Liver (tissue), 9 donors: ENCODE measurements around the gene C11orf68. TPM values are rescaled to one million over a fixed set of nuclear protein-coding genes. Genes with fewer than 3 reads are reported as not detected.

Source experiments
- DNase-seq: peaks from one replicate; pipeline ENCODE4 v3.0.0-alpha.2; 2017; ENCODE audit warnings: low spot score
- H3K27ac ChIP-seq, 2 donors: one replicate each; pipeline ENCODE4 v1.7.0; 2013; ENCODE audit warnings: inconsistent platforms in 2 of 2, low read length in 2 of 2, control low read depth in 1 of 2, low read depth in 1 of 2, mild to moderate bottlenecking in 1 of 2
- H3K27me3 ChIP-seq, 4 donors: one replicate each; pipeline versions ENCODE4 v1.6.1 to v1.7.0; 2013; ENCODE audit warnings: low read length in 3 of 4, inconsistent platforms in 1 of 4, mild to moderate bottlenecking in 1 of 4, moderate library complexity in 1 of 4; ENCODE audit not compliant: control insufficient read depth in 4 of 4, insufficient read depth in 4 of 4
- H3K36me3 ChIP-seq, 4 donors: one replicate each; pipeline versions ENCODE4 v1.6.1 to v1.7.0; 2013; ENCODE audit warnings: low read length in 3 of 4, mild to moderate bottlenecking in 3 of 4, low read depth in 1 of 4, moderate library complexity in 1 of 4; ENCODE audit not compliant: control insufficient read depth in 4 of 4, insufficient read depth in 3 of 4
- H3K4me1 ChIP-seq, 4 donors: one replicate each; pipeline versions ENCODE4 v1.6.1 to v1.7.0; 2013; ENCODE audit warnings: low read length in 3 of 4, mild to moderate bottlenecking in 3 of 4, moderate library complexity in 1 of 4; ENCODE audit not compliant: control insufficient read depth in 4 of 4, insufficient read depth in 4 of 4
- H3K4me3 ChIP-seq, 3 donors: one replicate each; pipeline versions ENCODE4 v1.6.1 to v1.7.0; 2013; ENCODE audit warnings: low read length in 3 of 3, control low read depth in 1 of 3, low read depth in 1 of 3, mild to moderate bottlenecking in 1 of 3
- H3K9ac ChIP-seq, 2 donors: one replicate each; pipeline ENCODE4 v1.7.0; 2013; ENCODE audit warnings: low read length in 2 of 2, mild to moderate bottlenecking in 2 of 2, moderate library complexity in 2 of 2, control low read depth in 1 of 2, low read depth in 1 of 2
- H3K9me3 ChIP-seq, 4 donors: one replicate each; pipeline versions ENCODE4 v1.6.1 to v1.7.0; 2013; ENCODE audit warnings: low read length in 3 of 4; ENCODE audit not compliant: control insufficient read depth in 4 of 4
- EGR1 ChIP-seq, 2 donors: IDR thresholded peaks; 2 replicates each; pipeline ENCODE4 v1.6.1; 2016 to 2018; ENCODE audit warnings: antibody characterized with exemption in 2 of 2, low read depth in 2 of 2
- FOXA1 ChIP-seq: IDR thresholded peaks from 2 replicates; pipeline ENCODE4 v1.6.1; 2016; ENCODE audit warnings: antibody characterized with exemption
- FOXA2 ChIP-seq: IDR thresholded peaks from 2 replicates; pipeline ENCODE4 v1.6.1; 2016; ENCODE audit warnings: antibody characterized with exemption
- GABPA ChIP-seq, 2 donors: IDR thresholded peaks in 1 of 2; conservative IDR thresholded peaks in 1 of 2; 2 replicates each; pipeline ENCODE4 v1.6.1; 2016; ENCODE audit warnings: antibody characterized with exemption in 2 of 2, mild to moderate bottlenecking in 1 of 2, moderate library complexity in 1 of 2
- HNF4A ChIP-seq, 2 donors: conservative IDR thresholded peaks; 2 replicates each; pipeline ENCODE4 v1.6.1; 2016; ENCODE audit warnings: antibody characterized with exemption in 2 of 2, mild to moderate bottlenecking in 2 of 2
- HNF4G ChIP-seq: IDR thresholded peaks from 2 replicates; pipeline ENCODE4 v1.6.1; 2016; ENCODE audit warnings: antibody characterized with exemption
- JUND ChIP-seq, 2 donors: IDR thresholded peaks; 2 replicates each; pipeline ENCODE4 v1.6.1; 2016; ENCODE audit warnings: antibody characterized with exemption in 2 of 2
- NR2F2 ChIP-seq: IDR thresholded peaks from 2 replicates; pipeline ENCODE4 v1.6.1; 2016; ENCODE audit warnings: antibody characterized with exemption
- RAD21 ChIP-seq, 2 donors: IDR thresholded peaks; 2 replicates each; pipeline ENCODE4 v1.6.1; 2016; ENCODE audit warnings: antibody characterized with exemption in 2 of 2, mild to moderate bottlenecking in 2 of 2
- RXRA ChIP-seq, 2 donors: IDR thresholded peaks; 2 replicates each; pipeline ENCODE4 v1.6.1; 2017 to 2018; ENCODE audit warnings: antibody characterized with exemption in 2 of 2, mild to moderate bottlenecking in 1 of 2
- SP1 ChIP-seq: IDR thresholded peaks from 2 replicates; pipeline ENCODE4 v1.6.1; 2018; ENCODE audit warnings: antibody characterized with exemption, mild to moderate bottlenecking
- TAF1 ChIP-seq: conservative IDR thresholded peaks from 2 replicates; pipeline ENCODE4 v1.6.1; 2016; ENCODE audit warnings: antibody characterized with exemption, mild to moderate bottlenecking
- YY1 ChIP-seq: IDR thresholded peaks from 2 replicates; pipeline ENCODE4 v1.6.1; 2016; ENCODE audit warnings: antibody characterized with exemption, mild to moderate bottlenecking
- WGBS: extraction: QIAGEN DNeasy Blood & Tissue Kit; methylation state at CpG from one replicate; pipeline ENCODE4 v1.1.7; 2013; 5-methylcytosine and 5-hydroxymethylcytosine counted together
- polyA plus RNA-seq, 2 donors: library from polyadenylated mRNA; stranded (reverse) in 1 of 2; unstranded in 1 of 2; fragments of 200-250 nt in 1 of 2; fragments of >200 nt in 1 of 2; fragmentation: Nextera tagmentation in 1 of 2; extraction: Ambion mirVana in 1 of 2; gene quantifications; one replicate each; pipeline versions ENCODE4 v1.2.1 to v1.2.3, GENCODE V29; 2013 to 2015
- total RNA-seq, 2 donors: library from RNA; depleted of rRNA; stranded (reverse); fragments of >200 nt; gene quantifications; one replicate each; pipeline ENCODE4 v1.2.3, GENCODE V29; 2014
- TF ChIP-seq, protein P1 (sequence below): IDR thresholded peaks from 2 replicates; pipeline ENCODE4 v1.6.1; 2016; ENCODE audit warnings: antibody characterized with exemption, mild to moderate bottlenecking
- TF ChIP-seq, protein P2 (sequence below): IDR thresholded peaks from 2 replicates; pipeline ENCODE4 v1.6.1; 2016; ENCODE audit warnings: antibody characterized with exemption
- TF ChIP-seq, protein P3 (sequence below): IDR thresholded peaks from 2 replicates; pipeline ENCODE4 v1.6.1; 2016; ENCODE audit warnings: antibody characterized with exemption
- TF ChIP-seq, protein P4 (sequence below): IDR thresholded peaks from 2 replicates; pipeline ENCODE4 v1.6.1; 2016; ENCODE audit warnings: antibody characterized with exemption
- TF ChIP-seq, protein P5 (sequence below): fragments of 150-350 bp; IDR thresholded peaks from 2 replicates; pipeline ENCODE4 v1.5.1; 2017; ENCODE audit warnings: improper control_type of control experiment, low read depth, low read length; ENCODE audit not compliant: missing input control
- donor health status: healthy.
- donor health status: healthy.
- donor health status: healthy.
- donor health status: healthy.
- donor health status: healthy.

The C11orf68 gene
- total and polyA plus RNA-seq, 4 donors, result 4.4 to 15.4 (median 11.2) TPM

DNA sequence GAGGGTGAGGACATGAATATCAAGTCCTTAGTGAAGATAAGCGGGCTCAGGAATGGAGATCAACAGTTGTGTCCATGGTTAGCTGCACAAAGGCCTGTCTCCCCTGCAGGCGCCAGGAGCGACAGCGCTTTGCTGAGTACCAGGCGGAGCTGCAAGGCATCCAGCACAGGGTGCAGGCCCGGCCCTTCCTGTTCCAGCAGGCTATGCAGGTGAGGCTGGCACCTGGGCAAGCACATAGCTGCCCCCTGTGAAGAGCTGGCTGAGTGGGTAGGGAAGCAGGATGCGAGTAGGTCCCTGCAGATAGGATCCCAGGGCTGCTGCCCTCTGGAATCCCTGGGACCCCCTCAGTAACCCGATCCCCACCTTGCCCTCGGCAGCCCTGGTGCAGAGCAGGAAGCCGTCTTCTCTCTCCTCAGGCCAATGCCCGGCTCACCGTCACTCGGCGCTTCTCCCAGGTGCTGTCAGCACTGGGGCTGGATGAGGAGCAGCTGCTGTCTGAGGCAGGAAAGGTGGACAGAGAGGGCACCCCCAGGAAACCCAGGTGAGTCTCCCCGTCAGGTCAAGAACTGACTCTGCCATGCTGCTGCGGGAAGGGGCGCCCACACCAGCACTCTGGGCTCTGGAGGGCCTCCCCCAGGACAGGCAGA, 40.0 kb upstream of the C11orf68 start:
- no peaks in the 10 kb centered on the region for H3K9me3 ChIP-seq
- no peak overlapping the region for H3K9ac ChIP-seq
- 90% methylated on average over 17 of the region's 17 CpGs for WGBS
- peaks cover 0 to 1% (median 0%) of the 10 kb centered on the region in 4 donors for H3K36me3 ChIP-seq
- no peak overlapping the region for H3K4me3 ChIP-seq
- TF ChIP-seq SP1 (no peak), FOXA2 (no peak), HNF4G (no peak), EGR1 (IDR thresholded peaks at IDR 0.05; ENCODE audit: low read depth in 2 of 2) (no peak), RAD21 (IDR thresholded peaks at IDR 0.05) (no peak), JUND (IDR thresholded peaks at IDR 0.05) (no peak), TAF1 (no peak), NR2F2 (no peak), FOXA1 (no peak), GABPA (IDR thresholded peaks at IDR 0.05 in 1 of 2, conservative IDR thresholded peaks at IDR 0.05 in 1 of 2) (no peak), YY1 (no peak), HNF4A (conservative IDR thresholded peaks at IDR 0.05) (no peak), RXRA (IDR thresholded peaks at IDR 0.05) (no peak)
- TF ChIP-seq, protein P1, sequence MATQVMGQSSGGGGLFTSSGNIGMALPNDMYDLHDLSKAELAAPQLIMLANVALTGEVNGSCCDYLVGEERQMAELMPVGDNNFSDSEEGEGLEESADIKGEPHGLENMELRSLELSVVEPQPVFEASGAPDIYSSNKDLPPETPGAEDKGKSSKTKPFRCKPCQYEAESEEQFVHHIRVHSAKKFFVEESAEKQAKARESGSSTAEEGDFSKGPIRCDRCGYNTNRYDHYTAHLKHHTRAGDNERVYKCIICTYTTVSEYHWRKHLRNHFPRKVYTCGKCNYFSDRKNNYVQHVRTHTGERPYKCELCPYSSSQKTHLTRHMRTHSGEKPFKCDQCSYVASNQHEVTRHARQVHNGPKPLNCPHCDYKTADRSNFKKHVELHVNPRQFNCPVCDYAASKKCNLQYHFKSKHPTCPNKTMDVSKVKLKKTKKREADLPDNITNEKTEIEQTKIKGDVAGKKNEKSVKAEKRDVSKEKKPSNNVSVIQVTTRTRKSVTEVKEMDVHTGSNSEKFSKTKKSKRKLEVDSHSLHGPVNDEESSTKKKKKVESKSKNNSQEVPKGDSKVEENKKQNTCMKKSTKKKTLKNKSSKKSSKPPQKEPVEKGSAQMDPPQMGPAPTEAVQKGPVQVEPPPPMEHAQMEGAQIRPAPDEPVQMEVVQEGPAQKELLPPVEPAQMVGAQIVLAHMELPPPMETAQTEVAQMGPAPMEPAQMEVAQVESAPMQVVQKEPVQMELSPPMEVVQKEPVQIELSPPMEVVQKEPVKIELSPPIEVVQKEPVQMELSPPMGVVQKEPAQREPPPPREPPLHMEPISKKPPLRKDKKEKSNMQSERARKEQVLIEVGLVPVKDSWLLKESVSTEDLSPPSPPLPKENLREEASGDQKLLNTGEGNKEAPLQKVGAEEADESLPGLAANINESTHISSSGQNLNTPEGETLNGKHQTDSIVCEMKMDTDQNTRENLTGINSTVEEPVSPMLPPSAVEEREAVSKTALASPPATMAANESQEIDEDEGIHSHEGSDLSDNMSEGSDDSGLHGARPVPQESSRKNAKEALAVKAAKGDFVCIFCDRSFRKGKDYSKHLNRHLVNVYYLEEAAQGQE, result no peak
- TF ChIP-seq, protein P2, sequence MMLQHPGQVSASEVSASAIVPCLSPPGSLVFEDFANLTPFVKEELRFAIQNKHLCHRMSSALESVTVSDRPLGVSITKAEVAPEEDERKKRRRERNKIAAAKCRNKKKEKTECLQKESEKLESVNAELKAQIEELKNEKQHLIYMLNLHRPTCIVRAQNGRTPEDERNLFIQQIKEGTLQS, result no peak
- TF ChIP-seq, protein P3, sequence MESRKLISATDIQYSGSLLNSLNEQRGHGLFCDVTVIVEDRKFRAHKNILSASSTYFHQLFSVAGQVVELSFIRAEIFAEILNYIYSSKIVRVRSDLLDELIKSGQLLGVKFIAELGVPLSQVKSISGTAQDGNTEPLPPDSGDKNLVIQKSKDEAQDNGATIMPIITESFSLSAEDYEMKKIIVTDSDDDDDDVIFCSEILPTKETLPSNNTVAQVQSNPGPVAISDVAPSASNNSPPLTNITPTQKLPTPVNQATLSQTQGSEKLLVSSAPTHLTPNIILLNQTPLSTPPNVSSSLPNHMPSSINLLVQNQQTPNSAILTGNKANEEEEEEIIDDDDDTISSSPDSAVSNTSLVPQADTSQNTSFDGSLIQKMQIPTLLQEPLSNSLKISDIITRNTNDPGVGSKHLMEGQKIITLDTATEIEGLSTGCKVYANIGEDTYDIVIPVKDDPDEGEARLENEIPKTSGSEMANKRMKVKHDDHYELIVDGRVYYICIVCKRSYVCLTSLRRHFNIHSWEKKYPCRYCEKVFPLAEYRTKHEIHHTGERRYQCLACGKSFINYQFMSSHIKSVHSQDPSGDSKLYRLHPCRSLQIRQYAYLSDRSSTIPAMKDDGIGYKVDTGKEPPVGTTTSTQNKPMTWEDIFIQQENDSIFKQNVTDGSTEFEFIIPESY, result no peak
- TF ChIP-seq, protein P4, sequence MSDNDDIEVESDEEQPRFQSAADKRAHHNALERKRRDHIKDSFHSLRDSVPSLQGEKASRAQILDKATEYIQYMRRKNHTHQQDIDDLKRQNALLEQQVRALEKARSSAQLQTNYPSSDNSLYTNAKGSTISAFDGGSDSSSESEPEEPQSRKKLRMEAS, result no peak
- TF ChIP-seq, protein P5, sequence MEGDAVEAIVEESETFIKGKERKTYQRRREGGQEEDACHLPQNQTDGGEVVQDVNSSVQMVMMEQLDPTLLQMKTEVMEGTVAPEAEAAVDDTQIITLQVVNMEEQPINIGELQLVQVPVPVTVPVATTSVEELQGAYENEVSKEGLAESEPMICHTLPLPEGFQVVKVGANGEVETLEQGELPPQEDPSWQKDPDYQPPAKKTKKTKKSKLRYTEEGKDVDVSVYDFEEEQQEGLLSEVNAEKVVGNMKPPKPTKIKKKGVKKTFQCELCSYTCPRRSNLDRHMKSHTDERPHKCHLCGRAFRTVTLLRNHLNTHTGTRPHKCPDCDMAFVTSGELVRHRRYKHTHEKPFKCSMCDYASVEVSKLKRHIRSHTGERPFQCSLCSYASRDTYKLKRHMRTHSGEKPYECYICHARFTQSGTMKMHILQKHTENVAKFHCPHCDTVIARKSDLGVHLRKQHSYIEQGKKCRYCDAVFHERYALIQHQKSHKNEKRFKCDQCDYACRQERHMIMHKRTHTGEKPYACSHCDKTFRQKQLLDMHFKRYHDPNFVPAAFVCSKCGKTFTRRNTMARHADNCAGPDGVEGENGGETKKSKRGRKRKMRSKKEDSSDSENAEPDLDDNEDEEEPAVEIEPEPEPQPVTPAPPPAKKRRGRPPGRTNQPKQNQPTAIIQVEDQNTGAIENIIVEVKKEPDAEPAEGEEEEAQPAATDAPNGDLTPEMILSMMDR, result no peak
- no peak for DNase-seq
- H3K4me1 ChIP-seq, result peaks cover 5 to 21% (median 18%) of the 10 kb centered on the region in 4 donors
- H3K27me3 ChIP-seq, result no peaks in the 10 kb centered on the region
- no peak overlapping the region for H3K27ac ChIP-seq
